Measurements from ENCODE around the gene DAZ1. TPM values are rescaled to one million over a fixed set of nuclear protein-coding genes. Genes with fewer than 3 reads are reported as not detected.

DAZ1 gene
- not detected for total RNA-seq

GRCh38 chrY:23198908-23199307 is at the start of gene DAZ1:
Gene DAZ1 (minus strand): TSS chrY:23199008. CDS start chrY:23198800, 208 bp downstream.

GRCh38 chrY:23219233-23219632 is 20.4 kb upstream of the DAZ1 start, which contains the start of gene DAZ2:
Gene DAZ2 (plus strand): TSS chrY:23219533. CDS start chrY:23219741, 208 bp downstream.

Other genes with a start within 250 kb of the DAZ1 start
- not detected for gene BPY2, start 214.7 kb downstream of the DAZ1 start, total RNA-seq
- not detected for gene DAZ2, start 20.5 kb upstream of the DAZ1 start, total RNA-seq